Peyer's patch (tissue), 4 donors: ENCODE data around the gene TSPOAP1. TPM values are rescaled to one million over a fixed set of nuclear protein-coding genes. Genes with fewer than 3 reads are reported as not detected.

Experiments used
- DNase-seq, 3 donors: peaks; one replicate each; pipeline ENCODE4 v3.0.0-alpha.2; 2017 to 2019
- H3K27ac ChIP-seq, 4 donors: fragments of 200-600 bp; sonication (generic); one replicate each; pipeline ENCODE4 v1.5.1; 2016 to 2019
- H3K27me3 ChIP-seq, 2 donors: fragments of 200-600 bp; sonication (generic); one replicate each; pipeline ENCODE4 v1.5.1; 2019
- H3K36me3 ChIP-seq, 3 donors: fragments of 200-600 bp; sonication (generic); one replicate each; pipeline ENCODE4 v1.5.1; 2016 to 2019
- H3K4me1 ChIP-seq, 4 donors: fragments of 200-600 bp; sonication (generic); one replicate each; pipeline ENCODE4 v1.5.1; 2016 to 2019
- H3K4me3 ChIP-seq, 4 donors: fragments of 200-600 bp; sonication (generic); 1 replicate in 3 of 4; 2 replicates in 1 of 4; pipeline ENCODE4 v1.5.1; 2016 to 2019; ENCODE audit warnings: mild to moderate bottlenecking in 1 of 4
- H3K9me3 ChIP-seq, 4 donors: fragments of 200-600 bp; sonication (generic); one replicate each; pipeline ENCODE4 v1.5.1; 2016 to 2019; ENCODE audit warnings: mild to moderate bottlenecking in 1 of 4
- CTCF ChIP-seq, 6 experiments: fragments of 450-650 bp in 4 of 6; fragments of 200-600 bp in 2 of 6; sonication (generic) in 1 of 6; IDR thresholded peaks; one replicate each; pipeline ENCODE4 v1.5.1; 2017 to 2019; ENCODE audit warnings: antibody characterized with exemption in 6 of 6, mild to moderate bottlenecking in 3 of 6, moderate library complexity in 1 of 6
- POLR2A ChIP-seq, 2 donors: fragments of 450-650 bp; IDR thresholded peaks; one replicate each; pipeline ENCODE4 v1.5.1; 2017; ENCODE audit warnings: antibody characterized with exemption in 2 of 2, mild to moderate bottlenecking in 2 of 2, moderate library complexity in 2 of 2
- total RNA-seq, 4 donors: library from RNA; depleted of rRNA; stranded (reverse); fragments of >200 nt; gene quantifications; one replicate each; pipeline ENCODE4 v1.1.0, GENCODE V29; 2016

TSPOAP1 gene
- total RNA-seq, 4 donors from 2014 or later: 9.1 to 11.9 (median 10.4) TPM

DNA sequence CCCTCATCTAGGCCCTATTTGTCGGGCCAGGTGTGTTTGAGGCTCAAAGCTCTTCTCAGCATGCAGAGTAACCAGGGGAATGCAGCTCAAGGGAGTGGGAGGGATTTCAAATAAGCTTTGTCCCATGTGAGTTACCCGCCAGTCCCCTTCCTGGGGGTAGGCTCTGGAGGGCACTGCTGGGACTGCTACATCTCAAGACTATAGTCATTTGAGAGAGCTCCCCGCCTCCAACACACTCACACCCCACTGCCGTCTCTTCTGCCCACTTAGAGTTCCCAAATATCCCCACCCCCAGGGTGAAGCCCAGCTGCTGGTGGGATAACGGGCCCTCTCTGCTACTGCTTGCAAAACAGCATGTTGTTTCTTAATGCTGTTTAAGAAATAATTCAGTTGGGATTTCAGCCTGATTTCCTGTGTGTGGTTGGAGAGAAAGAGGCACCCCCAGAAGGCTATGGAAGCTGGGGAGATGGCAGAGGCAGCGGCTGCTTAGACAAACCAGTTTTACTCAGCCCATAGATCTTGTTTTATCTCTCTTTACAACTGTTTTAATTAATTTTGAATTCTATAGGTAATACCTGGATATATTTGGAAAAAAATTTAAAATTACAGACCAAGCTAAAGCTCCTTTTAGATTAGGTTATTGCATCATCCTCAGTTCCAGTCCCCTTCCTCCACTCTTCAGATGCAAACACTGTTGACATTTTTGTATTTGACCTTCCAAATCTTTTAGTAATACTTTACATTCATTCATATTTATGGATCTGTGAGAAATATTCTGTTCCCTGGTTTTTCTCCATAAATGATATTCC, 43.8 kb downstream of the TSPOAP1 start:
- no peak overlapping the region for H3K4me3 ChIP-seq
- no peak for DNase-seq
- H3K9me3 ChIP-seq: no peaks in the 10 kb centered on the region
- no peaks in the 10 kb centered on the region for H3K4me1 ChIP-seq
- H3K36me3 ChIP-seq: no peaks in the 10 kb centered on the region
- H3K27ac ChIP-seq: no peak overlapping the region
- H3K27me3 ChIP-seq: peaks cover 0 to 4% of the 10 kb centered on the region in 2 donors
- TF ChIP-seq CTCF (IDR thresholded peaks at IDR 0.05) (no peak), POLR2A (IDR thresholded peaks at IDR 0.05) (no peak)

DNA sequence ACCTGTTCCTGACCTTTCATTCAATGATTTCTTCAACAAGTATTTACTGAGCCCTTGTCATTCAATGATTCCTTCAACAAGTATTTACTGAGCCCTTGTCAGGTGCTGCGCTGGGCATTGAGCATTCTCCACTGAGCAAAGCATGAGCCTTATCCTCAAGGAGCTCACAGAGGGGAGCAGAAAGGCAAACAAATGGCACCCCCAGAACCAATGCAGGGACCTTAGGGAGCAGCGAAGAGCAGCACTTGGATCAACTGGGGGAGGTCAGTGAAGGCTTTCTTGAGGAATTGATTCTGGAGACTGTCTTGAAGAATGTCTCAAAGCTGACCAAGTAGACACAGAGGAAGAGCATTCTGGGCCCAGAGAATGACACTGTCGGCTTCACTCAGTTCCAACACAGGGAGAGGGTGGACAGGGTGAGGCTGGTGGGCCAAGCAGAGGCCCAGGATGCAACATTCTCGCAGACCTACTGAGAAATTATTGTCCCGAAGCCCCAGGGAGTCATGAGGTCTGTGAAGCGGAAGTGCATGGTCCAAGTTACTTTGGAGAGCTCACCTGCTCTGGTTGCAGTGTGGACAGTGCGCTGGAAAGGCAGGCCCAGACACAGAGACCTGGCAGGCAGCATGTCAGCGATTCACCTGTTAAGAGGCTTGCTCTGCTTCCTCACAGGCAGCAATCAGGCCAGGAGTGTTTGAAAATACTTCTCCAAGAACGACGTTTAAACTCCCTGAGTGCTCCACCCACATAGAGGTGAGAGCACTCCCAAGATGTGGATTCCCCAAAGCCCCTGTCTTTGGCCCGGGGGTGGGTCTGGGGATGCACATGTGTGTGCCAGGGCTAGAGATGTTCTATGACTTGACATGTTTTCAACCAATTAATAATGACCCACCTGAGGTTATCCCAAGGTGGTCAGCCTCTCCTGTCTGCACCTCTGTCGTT, 44.7 kb downstream of the TSPOAP1 start:
- H3K36me3 ChIP-seq: no peaks in the 10 kb centered on the region
- no peaks in the 10 kb centered on the region for H3K9me3 ChIP-seq
- peaks cover 0 to 6% (median 0%) of the 10 kb centered on the region in 4 donors for H3K4me1 ChIP-seq
- DNase-seq: no peak
- no peak overlapping the region for H3K4me3 ChIP-seq
- peaks cover 0 to 4% of the 10 kb centered on the region in 2 donors for H3K27me3 ChIP-seq
- H3K27ac ChIP-seq: no peak overlapping the region
- TF ChIP-seq POLR2A (IDR thresholded peaks at IDR 0.05) (no peak), CTCF (IDR thresholded peaks at IDR 0.05) (no peak)

- no peak for DNase-seq
- peaks cover 0 to 14% (median 0%) of the 10 kb centered on the region in 4 donors for H3K4me1 ChIP-seq
- TF ChIP-seq CTCF (IDR thresholded peaks at IDR 0.05): no peak
- no peak for TF ChIP-seq POLR2A (IDR thresholded peaks at IDR 0.05)
- no peak overlapping the region for H3K27ac ChIP-seq
- H3K36me3 ChIP-seq: no peaks in the 10 kb centered on the region
- peaks cover 0 to under 1% of the 10 kb centered on the region in 2 donors for H3K27me3 ChIP-seq
- H3K4me3 ChIP-seq: no peak overlapping the region
- no peaks in the 10 kb centered on the region for H3K9me3 ChIP-seq
Observed at GRCh38 chr17:58282442-58282841, 46.2 kb downstream of the TSPOAP1 start.

GRCh38 chr17:58281511-58282011, 47.0 kb downstream of the TSPOAP1 start:
- Histone ChIP-seq H3K4me1 (peaks cover 0 to 14% (median 0%) of the 10 kb centered on the region in 4 donors), H3K27ac (no peak overlapping the region), H3K4me3 (no peak overlapping the region), H3K9me3 (no peaks in the 10 kb centered on the region), H3K27me3 (no peaks in the 10 kb centered on the region), H3K36me3 (no peaks in the 10 kb centered on the region)
- no peak for DNase-seq
- TF ChIP-seq CTCF (IDR thresholded peaks at IDR 0.05) (no peak), POLR2A (IDR thresholded peaks at IDR 0.05) (no peak)

DNA sequence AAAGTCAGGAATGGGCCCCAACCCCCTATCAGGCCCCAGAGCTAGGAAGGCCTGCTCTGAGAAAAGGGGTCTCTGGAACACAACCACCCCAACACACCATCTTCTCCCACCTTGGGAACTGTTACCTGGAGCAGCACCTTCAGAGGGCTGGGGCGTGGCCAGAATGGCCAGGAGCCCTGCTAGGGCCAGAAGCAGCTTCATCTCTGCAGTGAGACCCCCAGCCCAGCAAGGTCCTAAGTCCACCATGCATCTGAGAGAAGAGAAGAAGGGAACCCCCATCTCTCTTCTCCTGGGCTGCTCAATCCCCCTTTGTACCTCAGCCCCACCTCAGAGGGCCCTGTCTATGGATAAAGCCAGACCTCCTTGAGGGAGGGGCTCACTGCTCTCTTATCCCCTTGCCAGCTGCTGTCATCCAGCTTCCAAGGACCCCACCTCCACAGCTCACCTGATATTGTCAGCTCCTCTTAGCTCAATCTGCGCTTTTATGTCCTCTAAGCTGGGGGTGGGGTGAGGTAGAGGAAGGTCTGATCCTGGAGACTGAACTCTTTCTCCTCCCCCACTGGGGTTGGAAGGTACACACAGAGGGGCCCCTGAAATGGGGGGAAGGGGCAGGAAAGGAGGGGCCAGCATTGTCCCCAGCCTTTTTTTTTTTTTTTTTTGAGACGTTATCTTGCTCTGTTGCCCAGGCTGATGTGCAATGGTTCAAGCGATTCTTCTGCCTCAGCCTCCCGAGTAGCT, 47.9 kb downstream of the TSPOAP1 start, which contains the start of gene MPO:
Gene MPO, minus strand, starts transcription at position 456 of the 738 bp plus-strand sequence. Its CDS starts 177 bp downstream, at position 279.
- peaks cover 0 to 14% (median 0%) of the 10 kb centered on the region in 4 donors for H3K4me1 ChIP-seq
- no peak within 1 kb of the TSS for H3K27ac ChIP-seq
- H3K36me3 ChIP-seq: no peaks in the 10 kb centered on the region
- no peak within 1 kb of the TSS for H3K4me3 ChIP-seq
- DNase-seq: no peak
- H3K27me3 ChIP-seq: no peaks in the 10 kb centered on the region
- no peak for TF ChIP-seq POLR2A (IDR thresholded peaks at IDR 0.05)
- TF ChIP-seq CTCF (IDR thresholded peaks at IDR 0.05): no peak
- H3K9me3 ChIP-seq: no peaks in the 10 kb centered on the region
